Hypothalamus (tissue), 51 donors: ENCODE measurements around the gene BET1L.
"Not testable (repeated sequence)": the region's sequence is repeated elsewhere in the genome, so short reads cannot be mapped to it uniquely, and the experiment has no call there.

Experiments
- DNase-seq, 51 donors: peaks; one replicate each; lab custom pipeline; 2025; lab: John Stamatoyannopoulos, UW

Gene BET1L

DNA sequence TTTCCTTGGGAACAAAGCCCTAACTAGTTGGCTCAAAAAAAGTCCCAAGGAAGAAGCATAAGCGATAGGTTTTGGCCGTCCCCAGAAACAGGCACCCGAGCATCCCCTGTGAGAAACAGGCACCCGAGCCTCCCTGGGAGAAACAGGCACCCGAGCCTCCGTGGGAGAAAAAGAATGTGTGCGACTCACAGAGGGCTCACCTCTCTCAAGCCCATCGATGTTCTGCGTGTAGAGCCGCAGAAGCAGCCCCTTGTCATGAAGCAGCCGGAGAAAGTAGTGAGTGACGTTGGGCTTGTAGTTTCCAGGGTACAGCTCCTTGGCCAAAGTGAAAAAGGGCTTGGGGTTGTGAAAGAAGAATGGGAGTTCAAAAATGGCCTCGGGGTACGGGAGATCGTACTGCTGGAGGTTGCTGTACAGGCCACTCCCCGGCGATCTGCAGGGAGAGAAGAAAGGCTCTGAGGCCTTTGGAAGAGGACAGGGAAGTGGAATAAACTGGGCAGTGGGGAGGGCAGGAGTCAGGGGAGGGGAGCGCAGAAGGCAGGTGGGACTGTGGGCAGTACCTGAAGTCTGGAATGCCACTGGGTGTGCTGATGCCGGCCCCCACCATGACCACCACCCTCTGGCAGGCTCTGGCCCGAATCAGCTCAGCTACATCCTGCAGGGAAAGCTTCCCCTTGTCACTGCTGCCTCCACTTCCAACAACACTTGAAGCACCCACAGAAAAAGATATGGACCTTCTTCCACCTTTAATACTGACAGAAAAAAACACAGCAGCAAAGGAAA lies 25.8 kb upstream of the BET1L start:
- no peak for DNase-seq

DNA sequence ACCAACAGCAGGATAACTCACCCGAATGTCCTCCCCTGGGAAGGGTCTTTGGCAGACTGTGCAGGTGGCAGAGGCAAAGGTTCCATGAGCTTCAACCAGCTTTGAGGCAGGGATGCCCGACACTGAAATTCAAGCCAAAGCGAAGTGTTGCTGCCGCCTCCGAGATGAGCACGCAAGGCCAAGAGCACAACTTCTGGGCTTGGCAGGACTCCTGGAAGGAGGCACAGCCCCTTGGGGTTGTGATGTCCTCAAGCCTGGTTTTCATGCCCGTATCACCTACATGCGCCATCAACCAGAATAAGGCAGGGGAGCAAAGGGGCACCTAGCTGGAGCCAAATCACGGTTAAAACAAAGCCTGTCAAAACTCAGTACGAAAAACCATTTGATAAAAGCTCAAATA lies 23.2 kb upstream of the BET1L start:
- DNase-seq: no peak

DNA sequence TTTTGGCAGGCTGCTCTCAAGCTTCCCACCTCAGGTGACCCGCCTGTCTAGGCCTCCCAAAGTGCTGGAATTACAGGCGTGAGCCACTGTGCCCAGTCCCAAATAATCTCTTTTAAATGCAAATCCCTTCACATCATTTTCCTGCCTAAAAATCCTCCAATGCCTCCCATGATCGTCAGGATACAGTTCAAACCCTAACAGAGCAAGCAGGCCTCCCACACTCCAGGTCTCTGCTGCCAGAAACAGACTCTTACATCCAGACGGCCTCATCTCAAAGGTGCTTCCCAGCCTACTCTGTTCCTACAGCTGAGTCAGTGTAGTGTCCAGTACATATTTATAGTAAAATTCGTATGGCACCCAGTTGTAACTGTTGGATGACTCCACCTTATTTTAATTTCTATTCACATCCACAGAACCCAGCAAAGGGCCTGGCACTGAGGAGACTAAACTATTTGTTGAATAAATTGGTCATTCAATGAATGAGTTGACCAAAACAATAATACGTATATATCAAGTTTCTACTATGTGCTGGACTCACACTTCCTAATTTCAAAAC lies 20.7 kb upstream of the BET1L start:
- DNase-seq: no peak

DNA sequence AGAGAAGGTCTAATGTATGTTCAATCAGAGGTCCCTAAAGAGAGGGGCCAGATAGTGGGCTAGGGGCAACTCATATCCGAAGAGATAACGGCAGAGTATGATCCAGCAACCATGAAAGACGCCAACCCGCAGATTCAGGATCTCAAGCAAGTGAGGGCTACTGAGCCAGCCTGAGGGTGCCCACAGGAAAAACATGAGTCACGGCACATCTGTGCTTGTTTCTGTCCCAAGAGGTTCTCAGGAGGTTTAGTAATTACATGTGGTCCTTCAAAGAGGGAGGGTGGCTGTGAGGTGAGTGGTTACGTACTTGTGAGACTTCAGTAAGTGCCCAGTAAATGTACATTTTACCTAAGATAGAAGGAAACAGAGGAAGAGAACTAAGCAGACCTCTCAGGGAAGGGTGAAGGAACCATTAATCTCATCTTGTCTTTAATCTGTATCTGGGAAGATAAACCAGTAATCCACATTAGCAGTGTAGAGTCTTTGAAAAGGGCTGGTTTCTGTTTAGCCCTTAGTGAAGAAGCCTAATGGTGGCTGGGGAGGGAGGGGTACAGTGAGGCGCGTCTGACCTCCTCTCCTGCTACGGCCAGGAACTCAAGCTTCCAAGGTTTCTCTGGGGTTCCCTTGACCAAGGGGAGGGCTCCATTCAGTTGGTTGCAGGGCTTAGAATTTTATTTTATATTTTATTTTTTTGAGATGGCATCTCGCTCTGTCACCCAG lies 18.7 kb upstream of the BET1L start:
- no peak for DNase-seq

DNA sequence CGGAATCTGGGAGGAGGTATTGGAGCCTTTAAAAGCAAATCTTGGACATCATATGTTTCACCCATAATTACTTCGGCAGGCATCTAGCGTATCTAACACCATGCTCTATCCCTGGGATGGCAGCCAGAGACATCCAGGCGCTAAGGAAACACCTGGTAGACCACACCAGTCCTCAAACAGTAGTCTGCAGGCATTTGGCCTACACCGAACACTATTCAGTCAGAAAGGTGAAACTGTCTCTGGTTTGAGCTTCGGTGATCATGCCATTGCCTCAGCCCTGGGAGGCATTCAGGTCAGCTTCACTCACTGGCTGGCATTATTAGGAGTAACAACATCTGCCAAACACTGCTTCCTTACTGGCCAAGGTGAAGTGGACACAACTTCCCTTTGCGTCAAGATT lies 17.2 kb upstream of the BET1L start:
- no peak for DNase-seq

DNA sequence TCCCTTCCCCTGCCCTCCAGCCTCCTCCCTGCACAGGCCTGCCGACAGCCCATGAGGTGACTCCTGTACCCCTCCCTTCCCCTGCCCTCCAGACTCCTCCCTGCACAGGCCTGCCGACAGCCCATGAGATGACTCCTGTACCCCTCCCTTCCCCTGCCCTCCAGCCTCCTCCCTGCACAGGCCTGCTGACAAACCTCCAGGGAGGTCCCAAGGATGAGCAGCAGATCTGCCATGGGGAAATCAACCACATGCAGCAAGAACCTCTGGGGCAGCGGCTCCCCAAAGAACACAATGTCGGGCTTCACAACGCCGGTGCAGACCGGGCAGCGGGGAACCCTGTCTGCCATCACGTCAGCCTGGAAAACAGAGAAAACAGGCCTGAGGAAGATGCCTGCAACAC lies 16.7 kb upstream of the BET1L start:
- DNase-seq: no peak

DNA sequence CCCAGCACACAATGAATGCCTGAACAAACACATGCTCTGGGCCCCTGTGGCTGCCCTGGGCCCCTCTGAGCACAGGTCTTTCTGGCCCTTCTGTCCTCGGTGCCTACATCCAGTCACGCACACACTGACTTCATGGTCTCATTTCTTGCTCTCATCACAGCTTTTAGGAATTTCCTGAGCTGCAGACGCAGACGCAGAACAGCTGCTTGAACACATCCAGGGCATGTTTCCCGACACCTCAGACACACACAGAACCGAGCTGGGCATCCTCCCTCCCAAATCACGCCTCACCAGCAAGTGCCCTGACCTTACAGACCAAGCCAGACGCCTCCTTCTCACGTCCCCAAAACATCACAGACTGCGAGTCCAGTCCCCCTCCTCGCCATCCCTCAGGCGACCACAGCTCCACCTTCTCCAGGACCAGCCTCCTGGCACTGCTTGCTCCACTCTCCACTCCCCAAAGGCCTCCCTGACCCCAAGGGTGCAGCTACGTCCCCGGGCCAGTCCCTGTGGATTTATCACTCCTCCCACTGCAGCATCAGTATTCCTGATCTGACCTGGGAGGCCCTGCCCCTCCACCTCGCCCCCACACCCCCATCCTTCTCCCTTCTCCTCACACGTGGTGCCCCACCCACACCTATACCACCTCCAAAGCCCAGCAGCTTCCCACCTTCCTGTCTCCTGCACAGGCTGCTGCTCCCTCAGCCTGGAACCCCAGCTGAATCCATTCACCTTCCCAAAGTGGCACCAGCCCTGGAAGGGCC lies 16.0 kb upstream of the BET1L start:
- no peak for DNase-seq

DNA sequence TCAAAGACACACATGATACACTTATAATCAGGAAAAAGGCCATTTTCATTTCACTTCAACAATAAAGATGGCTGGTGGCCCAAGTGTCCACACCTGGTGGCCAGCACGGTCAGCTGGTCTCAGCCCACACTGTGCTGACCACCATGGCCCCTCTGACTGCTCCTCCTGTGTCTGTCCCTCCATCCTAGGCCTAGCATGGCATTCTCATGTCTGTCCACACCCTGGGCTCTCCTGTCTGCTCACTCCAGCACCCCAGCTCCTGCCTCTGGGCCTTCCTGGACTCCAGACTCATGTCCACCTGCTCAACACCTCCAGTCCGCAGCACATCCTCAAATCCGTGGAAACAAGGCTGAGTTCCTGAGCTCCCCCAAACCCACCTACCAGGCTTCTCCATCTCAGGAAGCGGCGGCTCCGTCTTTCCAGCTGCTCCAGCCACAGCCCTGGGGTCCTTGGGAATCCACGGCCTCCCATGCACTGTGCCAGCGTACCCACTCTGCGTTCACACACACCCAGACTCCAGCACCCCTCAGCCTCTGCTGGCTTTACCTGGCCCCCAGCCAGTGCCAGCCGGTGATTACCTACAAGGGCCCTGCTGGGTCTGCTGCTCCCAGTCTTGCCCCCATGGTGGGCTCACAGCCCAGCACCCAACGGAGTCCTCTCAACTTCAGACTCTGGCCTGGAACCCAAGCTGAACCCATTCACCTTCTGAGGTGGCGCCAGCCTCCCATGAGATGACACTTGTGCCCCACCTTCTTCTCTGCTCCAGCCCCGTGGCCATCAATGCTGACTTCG lies 15.0 kb upstream of the BET1L start:
- DNase-seq: no peak

DNA sequence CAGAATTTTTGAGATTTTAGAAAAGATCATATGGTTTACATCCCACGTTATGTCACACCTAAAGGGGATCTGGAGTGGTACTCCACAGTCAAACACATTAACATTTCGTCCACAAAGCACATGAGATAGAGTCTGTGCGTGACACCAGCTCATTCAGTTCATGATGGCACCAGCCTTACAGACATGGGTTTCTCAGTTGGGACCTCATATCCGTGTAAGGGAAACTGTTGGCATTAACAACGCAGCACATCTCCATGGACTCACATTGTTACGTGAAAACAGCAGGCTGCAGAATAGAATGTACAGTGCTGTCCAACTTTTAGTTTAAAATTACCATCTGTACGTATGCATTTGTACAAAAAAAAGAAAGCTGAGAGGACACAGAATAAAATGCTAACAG lies 14.3 kb upstream of the BET1L start:
- no peak for DNase-seq

DNA sequence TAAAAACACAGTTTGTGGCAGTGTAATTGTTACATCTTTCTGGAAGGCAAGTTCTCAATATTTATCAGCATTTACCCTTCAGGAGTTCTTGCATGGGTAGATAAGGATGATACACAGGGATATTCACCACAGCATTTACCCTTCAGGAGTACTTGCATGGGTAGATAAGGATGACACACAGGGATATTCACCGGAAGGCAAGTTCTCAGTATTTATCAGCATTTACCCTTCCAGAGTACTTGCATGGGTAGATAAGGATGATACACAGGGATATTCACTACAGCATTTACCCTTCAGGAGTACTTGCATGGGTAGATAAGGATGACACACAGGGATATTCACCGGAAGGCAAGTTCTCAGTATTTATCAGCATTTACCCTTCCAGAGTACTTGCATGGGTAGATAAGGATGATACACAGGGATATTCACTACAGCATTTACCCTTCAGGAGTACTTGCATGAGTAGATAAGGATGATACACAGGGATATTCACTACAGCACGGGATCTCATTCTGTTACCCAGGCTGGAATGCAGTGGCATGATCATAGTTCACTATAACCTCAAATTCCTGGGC lies 13.5 kb upstream of the BET1L start:
- DNase-seq: not testable (repeated sequence)

DNA sequence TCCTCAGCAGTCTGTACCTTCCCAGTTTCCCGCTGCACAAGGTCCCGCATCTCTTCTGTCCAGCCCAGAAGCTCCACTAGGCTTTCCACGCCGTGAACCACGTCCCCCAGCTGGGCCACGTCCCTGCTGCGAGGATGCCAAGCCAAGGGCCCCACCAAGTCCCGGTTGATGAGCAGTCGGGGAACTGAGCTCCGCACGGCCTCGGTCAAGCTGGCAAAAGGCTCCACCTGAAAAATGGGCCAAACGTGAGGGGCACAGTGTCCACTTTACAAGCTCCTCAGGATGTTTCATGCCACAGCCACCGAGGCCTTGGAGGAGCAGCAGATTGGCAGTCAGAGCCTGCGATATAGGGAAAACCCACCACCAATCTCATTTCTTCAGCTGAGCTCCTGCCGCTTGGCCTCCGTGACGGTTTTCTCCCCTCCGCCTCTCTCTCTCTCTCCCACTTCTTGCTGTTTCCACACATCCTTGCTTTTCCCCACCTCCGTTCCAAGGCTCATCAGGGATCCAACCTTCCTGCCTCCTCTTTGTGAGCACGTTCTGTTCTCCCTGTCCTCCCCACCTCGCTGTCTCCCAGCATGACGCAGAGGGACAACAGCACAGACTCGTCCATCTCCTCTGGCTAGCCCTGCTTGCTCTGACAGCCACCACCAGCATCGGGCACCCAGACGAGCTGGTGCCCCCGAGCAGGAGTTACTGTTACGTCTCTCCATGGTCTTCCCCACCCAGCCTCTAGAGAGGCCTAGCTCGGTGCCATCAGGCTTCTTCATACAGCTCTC lies 11.8 kb upstream of the BET1L start:
- no peak for DNase-seq

DNA sequence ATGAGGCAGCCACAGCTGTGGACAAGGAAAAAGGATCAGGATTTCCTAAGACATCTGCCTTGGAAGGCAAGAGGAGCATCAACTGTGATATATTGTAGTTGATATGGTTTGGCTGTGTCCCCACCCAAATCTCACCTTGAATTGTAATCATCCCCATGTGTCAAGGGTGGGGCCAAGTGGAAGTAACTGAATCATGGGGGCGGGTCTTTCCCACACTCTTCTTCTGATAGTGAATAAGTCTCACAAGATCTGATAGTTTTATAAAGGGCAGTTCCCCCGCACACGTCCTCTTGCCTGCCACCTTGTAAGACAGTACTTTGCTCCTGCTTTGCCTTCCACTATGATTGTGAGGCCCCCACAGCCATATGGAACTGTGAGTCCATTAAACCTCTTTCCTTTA lies 10.5 kb upstream of the BET1L start:
- no peak for DNase-seq

DNA sequence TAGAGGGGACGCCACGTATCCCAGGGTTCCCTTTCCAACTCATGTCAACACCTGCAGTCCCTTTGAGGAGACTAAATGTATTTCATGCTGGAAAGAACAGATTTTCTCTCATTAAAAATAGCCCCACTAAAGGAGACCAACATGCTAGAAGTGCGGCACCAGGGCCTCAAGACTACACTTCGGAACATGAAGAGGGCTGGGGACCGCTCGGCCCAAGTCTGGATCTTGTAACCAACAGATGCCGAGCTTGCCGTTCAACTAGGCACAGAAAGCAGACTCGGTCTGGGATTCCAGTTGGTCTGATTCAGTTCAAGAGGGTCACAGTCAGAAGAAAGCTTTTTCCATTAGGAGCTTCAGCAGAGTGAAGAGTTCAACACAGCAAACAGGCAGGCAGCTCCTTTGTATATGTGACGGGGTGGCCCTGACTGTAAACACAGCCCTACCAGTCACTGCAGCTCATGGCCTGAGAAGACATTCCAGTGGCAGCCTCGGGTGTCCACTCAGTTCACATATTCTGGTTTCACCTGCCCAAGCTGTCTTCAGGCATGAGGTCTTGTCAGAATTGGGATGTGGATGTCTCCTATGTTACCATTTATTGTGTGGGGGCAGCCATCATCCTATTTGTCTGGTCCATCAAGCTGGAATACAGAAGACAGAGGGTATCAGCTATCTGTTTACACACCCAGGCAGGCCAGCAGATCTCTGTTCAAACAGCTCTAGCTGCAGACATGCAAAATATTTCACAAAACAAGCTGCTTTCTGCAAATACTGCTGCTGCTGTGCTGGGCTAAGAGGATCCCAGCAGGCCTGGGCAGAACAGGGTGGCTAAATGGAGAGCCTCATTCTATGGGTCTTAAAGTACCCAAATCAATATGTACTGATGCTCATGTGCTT lies 9.1 kb upstream of the BET1L start:
- DNase-seq: no peak

DNA sequence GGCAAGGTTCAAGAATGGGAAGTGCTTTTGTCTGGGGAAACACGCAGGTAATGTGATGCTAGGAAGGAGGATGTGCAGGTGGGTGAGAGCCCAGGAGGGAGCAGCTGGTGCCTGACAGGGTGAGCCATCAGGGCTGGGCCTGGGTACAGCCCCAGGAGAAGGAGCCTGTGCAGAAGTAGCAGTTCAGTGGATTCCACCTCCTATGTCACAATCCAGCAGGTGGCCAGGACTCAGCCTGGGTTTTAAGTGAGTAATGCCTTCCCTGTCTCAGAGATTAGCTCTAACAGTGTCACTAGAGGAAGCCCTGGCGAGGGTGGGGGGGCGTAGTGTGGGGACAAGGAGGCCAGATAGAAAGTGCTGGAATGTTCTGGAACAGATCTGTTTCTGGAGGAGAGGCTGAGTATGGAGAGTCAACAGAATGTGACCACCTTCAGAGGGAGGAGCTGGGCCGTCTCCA lies 8.4 kb upstream of the BET1L start:
- DNase-seq: no peak

DNA sequence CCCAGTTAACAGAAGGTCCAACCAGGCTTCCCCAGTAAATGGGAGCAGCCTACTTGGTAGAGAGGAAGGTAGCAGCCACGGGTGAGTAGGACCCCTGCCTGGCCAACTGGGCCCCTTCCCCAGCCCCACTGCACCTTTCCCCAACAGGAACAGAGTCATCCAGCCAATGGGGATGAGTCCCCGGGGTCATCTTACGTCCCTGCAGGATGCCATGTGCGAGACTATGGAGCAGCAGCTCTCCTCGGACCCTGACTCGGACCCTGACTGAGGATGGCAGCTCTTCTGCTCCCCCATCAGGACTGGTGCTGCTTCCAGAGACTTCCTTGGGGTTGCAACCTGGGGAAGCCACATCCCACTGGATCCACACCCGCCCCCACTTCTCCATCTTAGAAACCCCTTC lies 6.9 kb upstream of the BET1L start:
- no peak for DNase-seq

DNA sequence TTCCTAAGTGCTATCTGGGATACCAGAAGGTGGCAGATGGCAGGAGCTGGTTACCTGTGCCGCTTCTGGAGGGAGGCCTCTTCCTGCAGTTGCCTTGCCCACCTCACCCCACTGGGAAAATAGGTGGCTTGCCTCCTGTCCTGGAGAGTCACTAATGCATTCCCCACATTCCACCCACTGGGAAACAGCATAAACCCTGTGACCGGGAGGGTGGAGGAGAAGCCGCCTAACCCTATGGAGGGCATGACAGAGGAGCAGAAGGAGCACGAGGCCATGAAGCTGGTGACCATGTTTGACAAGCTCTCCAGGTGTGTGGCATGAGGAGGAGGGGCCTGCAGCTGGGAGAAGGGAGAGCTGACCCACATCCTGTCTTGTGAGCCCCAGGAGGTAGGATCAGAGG lies 5.9 kb upstream of the BET1L start:
- DNase-seq: no peak

DNA sequence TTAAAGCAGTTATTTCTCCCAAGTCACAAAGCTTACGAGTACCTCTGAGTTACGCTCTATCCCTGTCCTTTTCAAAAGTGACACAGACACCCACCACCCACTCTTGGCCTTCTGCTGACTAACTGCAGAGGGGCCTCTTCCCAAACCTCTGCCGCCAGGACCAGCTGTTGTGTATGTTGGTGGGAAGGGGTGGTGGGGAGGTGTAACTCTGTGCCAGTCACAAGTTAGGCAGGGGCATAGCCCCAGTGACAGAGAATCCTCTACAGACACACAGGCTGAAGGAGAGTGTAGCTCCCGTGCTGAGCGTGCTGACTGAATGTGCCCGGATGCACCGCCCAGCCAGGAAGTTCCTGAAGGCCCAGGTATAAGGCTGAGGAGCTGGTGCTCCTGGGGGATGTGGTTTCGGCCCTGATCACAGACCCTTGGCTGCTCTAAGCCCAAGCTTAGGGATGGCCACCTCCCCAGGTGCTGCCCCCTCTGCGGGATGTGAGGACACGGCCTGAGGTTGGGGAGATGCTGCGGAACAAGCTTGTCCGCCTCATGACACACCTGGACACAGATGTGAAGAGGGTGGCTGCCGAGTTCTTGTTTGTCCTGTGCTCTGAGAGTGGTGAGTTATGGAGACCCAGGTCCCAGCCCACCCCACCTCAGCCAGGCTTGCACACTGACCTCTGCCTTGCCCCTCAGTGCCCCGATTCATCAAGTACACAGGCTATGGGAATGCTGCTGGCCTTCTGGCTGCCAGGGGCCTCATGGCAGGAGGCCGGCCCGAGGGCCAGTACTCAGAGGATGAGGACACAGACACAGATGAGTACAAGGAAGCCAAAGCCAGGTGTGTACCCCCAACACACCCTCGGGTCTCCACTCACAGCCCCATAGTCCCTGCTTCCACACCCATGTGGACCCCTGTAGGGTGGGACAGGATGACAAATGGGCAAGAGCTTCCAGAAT lies 5.2 kb upstream of the BET1L start:
- no peak for DNase-seq
